IPS-18c (cell line): ENCODE measurements around the gene COMTD1.
A peak's percentile ranks its signal among the peaks of the same experiment; 100 is the strongest.

Source experiments
- H3K4me3 ChIP-seq: 2 replicates; pipeline ENCODE4 v1.7.0; 2013; ENCODE audit warnings: low read depth, mild to moderate bottlenecking, low read length, moderate library complexity; ENCODE audit not compliant: insufficient read depth
- H3K9me3 ChIP-seq: one replicate; pipeline ENCODE4 v1.6.1; 2013; ENCODE audit warnings: mild to moderate bottlenecking, low read length, moderate library complexity; ENCODE audit not compliant: control insufficient read depth, insufficient read depth

COMTD1 gene

GRCh38 chr10:75253281-75254220 lies 17.8 kb upstream of the COMTD1 start:
- no peak overlapping the region for H3K4me3 ChIP-seq
- H3K9me3 ChIP-seq: peaks cover 7% of the 10 kb centered on the region

GRCh38 chr10:75250934-75251333 lies 15.2 kb upstream of the COMTD1 start:
- H3K9me3 ChIP-seq: peaks cover 7% of the 10 kb centered on the region
- H3K4me3 ChIP-seq: no peak overlapping the region

GRCh38 chr10:75247797-75248196 lies 12.0 kb upstream of the COMTD1 start:
- no peaks in the 10 kb centered on the region for H3K9me3 ChIP-seq
- no peak overlapping the region for H3K4me3 ChIP-seq

- peaks cover 2% of the 10 kb centered on the region for H3K9me3 ChIP-seq
- H3K4me3 ChIP-seq: no peak overlapping the region
Measured at GRCh38 chr10:75246506-75246905, 10.7 kb upstream of the COMTD1 start.

GRCh38 chr10:75245354-75246250 lies 9.8 kb upstream of the COMTD1 start:
- Histone ChIP-seq H3K9me3 (peaks cover 2% of the 10 kb centered on the region), H3K4me3 (no peak overlapping the region)

- H3K4me3 ChIP-seq: no peak overlapping the region
- H3K9me3 ChIP-seq: peaks cover 2% of the 10 kb centered on the region
Measured at GRCh38 chr10:75244487-75245353, 9.0 kb upstream of the COMTD1 start.

- Histone ChIP-seq H3K4me3 (no peak overlapping the region), H3K9me3 (peaks cover 2% of the 10 kb centered on the region)
Measured at GRCh38 chr10:75243426-75243825, 7.7 kb upstream of the COMTD1 start.

GRCh38 chr10:75240329-75241076 lies 4.7 kb upstream of the COMTD1 start:
- Histone ChIP-seq H3K9me3 (peaks cover 2% of the 10 kb centered on the region), H3K4me3 (no peak overlapping the region)

GRCh38 chr10:75239096-75239790 lies 3.5 kb upstream of the COMTD1 start:
- Histone ChIP-seq H3K9me3 (peaks cover 2% of the 10 kb centered on the region), H3K4me3 (no peak overlapping the region)

GRCh38 chr10:75238182-75239095 lies 2.7 kb upstream of the COMTD1 start:
- H3K9me3 ChIP-seq: peaks cover 2% of the 10 kb centered on the region

GRCh38 chr10:75236178-75236825 lies 545 bp upstream of the COMTD1 start:
- Histone ChIP-seq H3K4me3 (no peak overlapping the region), H3K9me3 (no peaks in the 10 kb centered on the region)

More at GRCh38 chr10:75238182-75239095, 2.7 kb upstream of the COMTD1 start:
- no peak overlapping the region for H3K4me3 ChIP-seq

- H3K9me3 ChIP-seq: no peaks in the 10 kb centered on the region
- peak overlapping the region; percentile 76 for H3K4me3 ChIP-seq
Measured at GRCh38 chr10:75234683-75235374, 928 bp downstream of the COMTD1 start.

GRCh38 chr10:75234017-75234682 lies 1.6 kb downstream of the COMTD1 start:
- Histone ChIP-seq H3K9me3 (no peaks in the 10 kb centered on the region), H3K4me3 (peak overlapping the region; percentile 76)
